LNCaP clone FGC (cell line): ENCODE data around the gene NLRP7.
"Not testable (repeated sequence)": the region's sequence is repeated elsewhere in the genome, so short reads cannot be mapped to it uniquely, and the experiment has no call there.

Experiments
- DNase-seq: peaks from one replicate; pipeline ENCODE4 v3.0.0-alpha.2; 2011; ENCODE audit warnings: low read depth
- H3K4me3 ChIP-seq: 2 replicates; pipeline ENCODE4 v1.5.1; 2011; ENCODE audit warnings: mild to moderate bottlenecking, low read depth, low read length, control low read depth
- TF ChIP-seq, protein P1 (sequence below): IDR thresholded peaks from 2 replicates; pipeline ENCODE4 v1.5.1; 2012; ENCODE audit warnings: mild to moderate bottlenecking; ENCODE audit not compliant: control insufficient read depth, insufficient read depth; ENCODE audit errors: extremely low read depth

Gene NLRP7

DNA sequence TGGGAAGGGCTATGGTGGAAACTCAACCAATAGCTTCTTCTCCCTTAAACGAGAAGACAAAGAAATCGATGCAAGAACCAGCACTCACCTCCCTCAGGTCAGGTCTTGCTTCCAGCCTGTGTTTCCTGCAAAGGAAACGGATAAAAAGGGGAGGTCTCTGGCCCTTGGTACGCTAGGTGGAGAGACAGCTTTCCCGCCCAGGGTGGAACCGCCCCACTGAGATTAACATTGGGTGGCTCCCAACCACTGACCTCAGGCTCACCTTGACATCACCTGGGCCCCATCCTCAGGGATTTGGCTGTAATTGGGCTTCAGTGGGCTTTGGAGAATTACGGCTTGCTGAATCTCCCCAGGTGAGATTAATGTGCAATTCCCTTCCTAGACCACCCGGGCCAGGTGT, at the start of gene NLRP7:
NLRP7 (minus strand) TSS at position 150 of the 400 bp plus-strand sequence.
- no peak for DNase-seq
- H3K4me3 ChIP-seq = no peak within 1 kb of the TSS
- TF ChIP-seq, protein P1, sequence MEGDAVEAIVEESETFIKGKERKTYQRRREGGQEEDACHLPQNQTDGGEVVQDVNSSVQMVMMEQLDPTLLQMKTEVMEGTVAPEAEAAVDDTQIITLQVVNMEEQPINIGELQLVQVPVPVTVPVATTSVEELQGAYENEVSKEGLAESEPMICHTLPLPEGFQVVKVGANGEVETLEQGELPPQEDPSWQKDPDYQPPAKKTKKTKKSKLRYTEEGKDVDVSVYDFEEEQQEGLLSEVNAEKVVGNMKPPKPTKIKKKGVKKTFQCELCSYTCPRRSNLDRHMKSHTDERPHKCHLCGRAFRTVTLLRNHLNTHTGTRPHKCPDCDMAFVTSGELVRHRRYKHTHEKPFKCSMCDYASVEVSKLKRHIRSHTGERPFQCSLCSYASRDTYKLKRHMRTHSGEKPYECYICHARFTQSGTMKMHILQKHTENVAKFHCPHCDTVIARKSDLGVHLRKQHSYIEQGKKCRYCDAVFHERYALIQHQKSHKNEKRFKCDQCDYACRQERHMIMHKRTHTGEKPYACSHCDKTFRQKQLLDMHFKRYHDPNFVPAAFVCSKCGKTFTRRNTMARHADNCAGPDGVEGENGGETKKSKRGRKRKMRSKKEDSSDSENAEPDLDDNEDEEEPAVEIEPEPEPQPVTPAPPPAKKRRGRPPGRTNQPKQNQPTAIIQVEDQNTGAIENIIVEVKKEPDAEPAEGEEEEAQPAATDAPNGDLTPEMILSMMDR = no peak

DNA sequence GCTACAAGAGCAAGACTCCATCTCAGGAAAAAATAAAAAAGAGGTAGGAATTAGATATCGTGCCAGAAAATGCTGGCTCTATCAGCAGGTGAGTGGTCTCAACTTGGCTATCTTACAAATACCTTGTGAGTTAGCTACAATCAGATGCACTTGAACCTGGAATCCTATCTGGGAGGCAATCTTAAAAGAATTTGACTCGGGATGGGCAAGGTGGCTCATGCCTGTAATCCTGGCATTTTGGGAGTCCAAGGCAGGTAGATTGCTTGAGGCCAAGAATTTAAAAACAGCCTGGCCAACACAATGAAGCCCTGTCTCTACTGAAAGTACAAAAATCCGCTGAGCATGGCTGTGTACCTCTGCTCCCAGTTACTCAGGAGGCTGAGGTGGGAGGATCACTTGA, 48.2 kb upstream of the NLRP7 start:
- DNase-seq = no peak

DNA sequence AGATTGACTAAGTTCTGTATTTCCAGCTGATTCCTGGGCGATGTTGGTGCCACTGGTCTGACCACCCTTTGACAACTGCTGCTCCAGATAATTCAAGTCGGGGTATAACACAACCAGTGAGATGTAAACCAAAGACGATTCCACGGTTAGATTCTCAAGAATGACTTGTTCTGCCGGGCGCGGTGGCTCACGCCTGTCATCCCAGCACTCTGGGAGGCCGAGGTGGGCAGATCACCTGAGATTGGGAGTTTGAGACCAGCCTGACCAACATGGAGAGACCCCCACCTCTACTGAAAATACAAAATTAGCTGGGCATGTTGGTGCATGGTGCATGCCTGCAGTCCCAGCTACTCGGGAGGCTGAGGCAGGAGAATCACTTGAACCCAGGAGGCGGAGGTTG, 42.2 kb upstream of the NLRP7 start:
- H3K4me3 ChIP-seq, DNase-seq: not testable (repeated sequence)

More for the DNA sequence above, 48.2 kb upstream of the NLRP7 start:
- TF ChIP-seq, protein P1 = no peak
- no peak overlapping the region for H3K4me3 ChIP-seq

DNA sequence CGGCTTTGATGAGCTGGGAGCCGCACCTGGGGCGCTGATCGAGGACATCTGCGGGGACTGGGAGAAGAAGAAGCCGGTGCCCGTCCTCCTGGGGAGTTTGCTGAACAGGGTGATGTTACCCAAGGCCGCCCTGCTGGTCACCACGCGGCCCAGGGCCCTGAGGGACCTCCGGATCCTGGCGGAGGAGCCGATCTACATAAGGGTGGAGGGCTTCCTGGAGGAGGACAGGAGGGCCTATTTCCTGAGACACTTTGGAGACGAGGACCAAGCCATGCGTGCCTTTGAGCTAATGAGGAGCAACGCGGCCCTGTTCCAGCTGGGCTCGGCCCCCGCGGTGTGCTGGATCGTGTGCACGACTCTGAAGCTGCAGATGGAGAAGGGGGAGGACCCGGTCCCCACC, 35.2 kb upstream of the NLRP7 start:
- DNase-seq, H3K4me3 ChIP-seq: not testable (repeated sequence)

DNA sequence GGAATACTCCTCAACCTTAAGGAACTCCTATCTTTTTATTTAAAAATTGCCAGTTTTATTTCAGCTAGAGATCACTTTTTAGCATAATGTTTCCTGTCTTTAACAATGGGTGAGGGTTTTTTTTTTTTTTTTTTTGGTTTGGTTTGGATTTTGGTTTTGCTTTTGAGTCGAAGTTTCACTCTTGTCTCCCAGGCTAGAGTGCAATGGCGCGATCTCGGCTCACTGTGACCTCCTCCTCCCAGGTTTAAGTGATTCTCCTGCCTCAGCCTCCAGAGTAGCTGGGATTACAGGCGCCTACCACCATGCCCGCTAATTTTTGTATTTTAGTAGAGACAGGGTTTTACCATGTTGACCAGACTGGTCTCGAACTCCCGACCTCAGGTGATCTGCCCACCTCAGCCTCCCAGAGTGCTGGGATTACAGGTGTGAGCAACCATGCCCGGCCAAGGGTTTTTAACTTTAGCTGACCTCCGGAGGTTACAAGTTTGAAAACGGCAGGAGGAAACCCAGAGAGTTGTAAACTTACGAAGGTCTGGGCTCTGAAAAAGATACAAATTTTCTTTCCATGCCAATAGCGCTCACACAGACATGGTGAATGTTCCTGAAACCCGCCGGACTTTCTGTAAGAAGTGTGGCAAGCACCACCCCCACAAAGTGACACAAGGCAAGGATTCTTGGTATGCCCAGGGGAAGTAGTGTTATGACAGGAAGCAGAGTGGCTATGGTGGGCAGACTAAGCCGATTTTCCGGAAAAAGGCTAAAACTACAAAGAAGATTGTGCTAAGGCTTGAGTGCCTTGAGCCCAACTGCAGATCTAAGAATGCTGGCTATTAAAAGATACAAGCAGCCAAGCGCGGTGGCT, 26.1 kb upstream of the NLRP7 start:
- not testable (repeated sequence) for H3K4me3 ChIP-seq, DNase-seq

DNA sequence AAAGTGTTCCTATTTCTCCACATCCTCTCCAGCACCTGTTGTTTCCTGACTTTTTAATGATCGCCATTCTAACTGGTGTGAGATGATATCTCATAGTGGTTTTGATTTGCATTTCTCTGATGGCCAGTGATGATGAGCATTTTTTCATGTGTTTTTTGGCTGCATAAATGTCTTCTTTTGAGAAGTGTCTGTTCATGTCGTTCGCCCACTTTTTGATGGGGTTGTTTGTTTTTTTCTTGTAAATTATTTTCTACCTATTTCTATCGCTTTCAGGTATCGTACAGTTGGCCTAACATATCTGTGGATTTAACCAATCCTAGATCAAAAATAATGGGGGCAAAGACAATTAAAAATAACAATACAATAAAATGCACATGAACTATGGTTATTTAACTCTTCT, 24.1 kb upstream of the NLRP7 start:
- H3K4me3 ChIP-seq, DNase-seq: not testable (repeated sequence)

DNA sequence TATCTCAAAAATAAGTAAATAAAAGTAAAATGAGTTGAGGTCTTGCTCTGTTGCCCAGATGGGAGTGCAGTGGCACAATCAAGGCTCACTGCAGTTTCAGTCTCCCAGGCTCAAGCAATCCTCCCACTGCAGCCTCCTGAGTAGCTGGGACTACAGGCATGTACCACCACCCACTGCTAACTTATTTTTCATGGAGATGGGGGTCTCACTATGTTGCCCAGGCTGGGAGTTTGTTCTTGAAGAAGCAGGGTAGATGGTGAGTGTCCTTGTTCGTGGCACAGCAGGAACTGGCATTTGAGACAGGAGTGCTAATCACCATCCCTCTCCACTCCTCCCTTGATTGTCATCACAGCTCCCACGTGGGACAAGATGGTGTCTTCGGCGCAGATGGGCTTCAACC, 22.3 kb upstream of the NLRP7 start:
- no peak for DNase-seq
- H3K4me3 ChIP-seq = no peak overlapping the region
- TF ChIP-seq, protein P1 = no peak

DNA sequence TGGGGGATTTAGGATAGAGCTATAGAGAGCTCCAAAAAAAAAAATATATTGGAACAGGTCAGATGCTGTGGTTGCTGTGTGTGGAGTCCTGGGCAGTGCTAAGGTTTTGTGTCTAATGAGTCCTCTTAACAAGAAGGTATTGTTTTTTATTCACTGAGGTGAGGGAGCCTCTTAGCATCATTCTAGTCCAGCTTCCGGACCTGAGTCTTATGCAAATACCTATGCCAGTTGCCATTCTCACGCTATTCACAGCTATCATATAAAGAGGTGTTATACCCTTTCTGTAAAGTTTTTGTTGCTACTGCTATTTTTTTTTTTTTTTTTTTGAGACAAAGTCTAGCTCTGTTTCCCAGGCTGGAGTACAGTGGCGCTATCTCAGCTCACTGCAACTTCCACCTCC, 20.3 kb upstream of the NLRP7 start:
- TF ChIP-seq, protein P1 = no peak
- DNase-seq = no peak

DNA sequence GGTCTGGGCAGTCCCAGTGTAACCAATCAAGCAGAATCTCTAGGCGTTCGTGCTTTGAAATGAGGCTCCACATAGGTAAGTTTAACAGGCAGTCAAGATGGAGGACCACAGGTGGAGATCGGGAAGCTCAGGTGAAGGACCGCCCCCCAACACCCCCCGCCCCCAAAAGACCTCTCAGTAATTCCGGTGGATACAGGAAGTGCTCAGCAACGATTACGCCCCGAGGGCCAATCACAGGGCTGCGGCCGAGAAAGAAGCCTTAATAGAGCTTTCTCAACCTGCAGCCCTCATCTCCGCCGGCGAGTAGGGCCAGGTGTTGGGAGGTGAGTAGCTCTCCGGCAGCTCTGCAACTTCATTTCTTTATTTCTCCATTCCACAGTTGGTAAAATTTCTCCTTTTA, 17.7 kb upstream of the NLRP7 start:
- H3K4me3 ChIP-seq, DNase-seq: not testable (repeated sequence)

More for the DNA sequence above, 20.3 kb upstream of the NLRP7 start:
- H3K4me3 ChIP-seq = peak overlapping the region; percentile 63

DNA sequence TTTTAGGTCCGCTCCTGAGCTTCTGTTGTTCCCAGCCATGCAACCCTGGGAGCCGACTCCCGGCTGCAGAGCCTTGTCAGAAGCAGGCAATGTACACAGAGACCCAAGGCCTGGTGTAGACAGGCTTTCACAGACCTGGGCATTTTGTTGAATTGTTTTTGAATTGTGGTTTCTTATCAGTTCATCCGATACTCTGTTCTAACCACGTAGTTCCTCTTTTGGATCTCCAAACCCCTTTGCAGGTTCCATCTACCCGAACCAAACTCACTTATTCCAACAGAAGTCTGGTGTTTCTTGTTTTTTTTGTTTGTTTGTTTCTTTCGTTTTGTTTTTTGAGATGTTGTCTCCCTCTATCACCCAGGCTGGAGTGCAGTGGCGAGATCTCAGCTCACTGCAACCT, 12.5 kb upstream of the NLRP7 start:
- DNase-seq = no peak
- no peak overlapping the region for H3K4me3 ChIP-seq
- TF ChIP-seq, protein P1 = no peak
